Left ventricle myocardium inferior (tissue), 1 donor: ENCODE data around the gene COMMD1. TPM values are rescaled to one million over a fixed set of nuclear protein-coding genes. Genes with fewer than 3 reads are reported as not detected.

Source experiments
- DNase-seq: peaks from one replicate; pipeline ENCODE4 v3.0.0-alpha.2; 2020
- H3K27ac ChIP-seq: fragments of 200-600 bp; replicated peaks from 2 replicates; pipeline ENCODE4 v1.8.0; 2021
- H3K27me3 ChIP-seq: fragments of 200-600 bp; 2 replicates; pipeline ENCODE4 v1.8.0; 2021; ENCODE audit warnings: low read depth
- H3K36me3 ChIP-seq: fragments of 200-600 bp; 2 replicates; pipeline ENCODE4 v1.8.0; 2021
- H3K4me1 ChIP-seq: fragments of 200-600 bp; 2 replicates; pipeline ENCODE4 v1.8.0; 2021
- H3K4me3 ChIP-seq: fragments of 200-600 bp; 2 replicates; pipeline ENCODE4 v1.8.0; 2021; ENCODE audit warnings: mild to moderate bottlenecking, moderate library complexity
- H3K9me3 ChIP-seq: fragments of 200-600 bp; replicated peaks from 2 replicates; pipeline ENCODE4 v1.8.0; 2021
- intact Hi-C: fragments of 100-400 bp; cut with micrococcal nuclease; formaldehyde crosslinking; loops from one replicate; pipeline ENCODE4 v1.11.0; 2022
- total RNA-seq: library from RNA; stranded (reverse); fragmentation: NEBNext Ultra II Directional; extraction: Animal tissue kit (Norgen Biotek cat#: 25700); gene quantifications from one replicate; pipeline ENCODE4 v1.2.1, GENCODE V29; 2021
- TF ChIP-seq, protein P1 (sequence below): fragments of 200-600 bp; IDR thresholded peaks from 2 replicates; pipeline ENCODE4 v1.8.0; 2021; ENCODE audit warnings: antibody characterized with exemption, mild to moderate bottlenecking, borderline replicate concordance
- donor health status: DM: no; HTN: yes; CAD: no; lungs with severe emphysema.

Gene COMMD1
- total RNA-seq, 1 donor from 2014 or later = 63.7 TPM

DNA sequence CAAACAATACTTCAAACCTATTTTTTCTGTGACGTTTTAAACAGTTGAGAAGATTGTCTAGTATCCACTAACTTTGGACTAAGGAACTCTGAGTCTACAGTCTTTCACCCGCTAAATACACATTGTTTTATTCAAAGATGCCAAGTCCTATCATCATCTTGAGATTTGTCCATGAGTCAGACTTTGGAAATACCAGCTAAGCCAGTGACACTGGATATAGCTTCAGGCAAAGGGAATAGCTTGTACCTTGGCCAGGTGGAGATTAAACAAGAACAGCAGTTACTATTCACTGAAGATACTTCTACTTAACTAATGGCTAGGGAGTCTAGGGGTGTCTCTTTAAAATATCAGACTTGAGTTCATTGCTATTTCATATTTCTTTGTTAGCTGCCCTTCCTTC lies 137.5 kb downstream of the COMMD1 start:
- peaks cover 11% of the 10 kb centered on the region for H3K9me3 ChIP-seq
- no peak for DNase-seq
- TF ChIP-seq, protein P1, sequence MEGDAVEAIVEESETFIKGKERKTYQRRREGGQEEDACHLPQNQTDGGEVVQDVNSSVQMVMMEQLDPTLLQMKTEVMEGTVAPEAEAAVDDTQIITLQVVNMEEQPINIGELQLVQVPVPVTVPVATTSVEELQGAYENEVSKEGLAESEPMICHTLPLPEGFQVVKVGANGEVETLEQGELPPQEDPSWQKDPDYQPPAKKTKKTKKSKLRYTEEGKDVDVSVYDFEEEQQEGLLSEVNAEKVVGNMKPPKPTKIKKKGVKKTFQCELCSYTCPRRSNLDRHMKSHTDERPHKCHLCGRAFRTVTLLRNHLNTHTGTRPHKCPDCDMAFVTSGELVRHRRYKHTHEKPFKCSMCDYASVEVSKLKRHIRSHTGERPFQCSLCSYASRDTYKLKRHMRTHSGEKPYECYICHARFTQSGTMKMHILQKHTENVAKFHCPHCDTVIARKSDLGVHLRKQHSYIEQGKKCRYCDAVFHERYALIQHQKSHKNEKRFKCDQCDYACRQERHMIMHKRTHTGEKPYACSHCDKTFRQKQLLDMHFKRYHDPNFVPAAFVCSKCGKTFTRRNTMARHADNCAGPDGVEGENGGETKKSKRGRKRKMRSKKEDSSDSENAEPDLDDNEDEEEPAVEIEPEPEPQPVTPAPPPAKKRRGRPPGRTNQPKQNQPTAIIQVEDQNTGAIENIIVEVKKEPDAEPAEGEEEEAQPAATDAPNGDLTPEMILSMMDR = no peak
- H3K27ac ChIP-seq = no peak overlapping the region
- peaks cover 4% of the 10 kb centered on the region for H3K36me3 ChIP-seq
- no peaks in the 10 kb centered on the region for H3K27me3 ChIP-seq
- peaks cover 4% of the 10 kb centered on the region for H3K4me1 ChIP-seq
- intact Hi-C loops = loop anchor here (5.0 kb wide), 1 partner anchor 274 kb away; no protein-coding TSS in a partner anchor
- no peak overlapping the region for H3K4me3 ChIP-seq

DNA sequence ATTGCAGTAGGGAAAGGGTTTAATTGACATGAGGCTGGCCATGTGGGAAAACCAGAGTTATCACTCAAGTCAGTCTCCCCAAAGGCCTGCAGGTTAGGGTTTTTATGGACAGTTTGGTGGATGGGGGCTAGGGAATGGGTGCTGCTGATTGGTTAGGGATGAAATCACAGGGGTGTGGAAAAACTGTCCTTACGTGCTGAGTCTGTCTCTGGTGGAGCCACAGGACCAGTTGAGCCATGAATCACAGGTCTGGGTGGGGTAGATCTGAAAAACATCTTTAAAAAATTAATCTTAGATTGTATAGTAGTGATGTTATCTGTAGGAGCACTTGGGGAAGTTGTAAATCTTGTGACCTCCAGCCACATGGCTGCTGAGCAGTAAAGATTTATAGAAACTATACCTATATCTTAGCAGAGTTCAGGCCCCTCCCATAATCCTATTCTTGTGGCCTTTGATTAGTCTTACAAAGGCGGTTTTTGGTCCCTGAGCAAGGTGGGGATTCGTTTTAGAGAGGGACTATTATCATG lies 139.6 kb downstream of the COMMD1 start:
- H3K9me3 ChIP-seq = peaks cover 11% of the 10 kb centered on the region
- peaks cover 4% of the 10 kb centered on the region for H3K36me3 ChIP-seq
- no peak overlapping the region for H3K27ac ChIP-seq
- no peak for DNase-seq
- H3K27me3 ChIP-seq = no peaks in the 10 kb centered on the region
- H3K4me1 ChIP-seq = peaks cover 2% of the 10 kb centered on the region
- intact Hi-C loops = no loop called here
- TF ChIP-seq, protein P1 = no peak
- H3K4me3 ChIP-seq = no peak overlapping the region

DNA sequence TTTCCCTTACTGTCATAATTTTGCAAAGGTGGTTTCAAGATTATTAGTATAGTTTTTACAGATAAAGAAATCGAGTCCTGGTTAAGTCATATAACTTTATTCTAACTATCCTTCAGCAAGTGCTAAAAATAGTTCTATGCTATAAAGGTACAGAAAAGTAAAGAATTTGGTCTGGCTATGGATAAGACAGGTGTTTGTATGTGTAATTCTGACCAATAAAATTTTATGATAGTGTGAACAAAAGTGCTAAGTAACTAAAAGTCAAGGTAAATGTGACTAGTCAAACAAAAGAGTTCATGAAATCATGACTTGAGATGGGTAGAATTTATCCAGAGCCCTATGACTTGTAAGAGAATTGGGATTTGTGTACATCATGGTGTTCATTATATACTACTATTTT lies 140.7 kb downstream of the COMMD1 start:
- peaks cover 4% of the 10 kb centered on the region for H3K36me3 ChIP-seq
- H3K27ac ChIP-seq = no peak overlapping the region
- peaks cover 11% of the 10 kb centered on the region for H3K9me3 ChIP-seq
- TF ChIP-seq, protein P1 = no peak
- intact Hi-C loops = no loop called here
- H3K4me1 ChIP-seq = peaks cover 12% of the 10 kb centered on the region
- no peak for DNase-seq
- H3K27me3 ChIP-seq = no peaks in the 10 kb centered on the region
- no peak overlapping the region for H3K4me3 ChIP-seq

DNA sequence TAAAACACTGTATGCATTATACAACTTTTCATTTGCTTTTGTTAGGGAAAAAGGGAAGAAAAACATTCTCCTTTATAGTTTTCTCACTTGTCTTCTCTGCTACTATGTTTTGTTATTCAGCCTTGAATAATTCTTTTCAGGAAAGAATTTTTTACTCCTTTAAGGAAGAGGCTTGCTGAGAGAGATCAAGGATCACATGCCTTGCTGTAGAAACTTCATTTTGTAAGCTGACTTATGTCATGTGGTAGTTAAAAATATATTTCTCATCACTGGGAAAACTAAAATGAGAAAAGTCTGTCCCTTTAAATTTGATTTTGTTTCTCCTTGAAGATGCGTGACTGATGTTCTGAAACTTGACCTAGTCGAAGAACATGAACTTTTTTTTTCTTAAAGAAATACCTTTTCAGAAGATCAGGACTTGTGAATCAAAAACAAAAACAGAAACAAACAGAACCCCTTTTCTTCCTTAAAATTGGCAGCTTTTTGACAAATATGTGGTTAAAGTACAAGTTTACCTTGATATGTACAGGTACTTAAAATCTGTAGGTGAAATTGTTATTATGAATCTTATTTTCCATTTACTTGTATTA lies 145.1 kb downstream of the COMMD1 start:
- DNase-seq = no peak
- H3K27ac ChIP-seq = no peak overlapping the region
- peaks cover under 1% of the 10 kb centered on the region for H3K9me3 ChIP-seq
- peaks cover 30% of the 10 kb centered on the region for H3K4me1 ChIP-seq
- no peaks in the 10 kb centered on the region for H3K36me3 ChIP-seq
- intact Hi-C loops = no loop called here
- TF ChIP-seq, protein P1 = no peak
- H3K27me3 ChIP-seq = no peaks in the 10 kb centered on the region
- no peak overlapping the region for H3K4me3 ChIP-seq

DNA sequence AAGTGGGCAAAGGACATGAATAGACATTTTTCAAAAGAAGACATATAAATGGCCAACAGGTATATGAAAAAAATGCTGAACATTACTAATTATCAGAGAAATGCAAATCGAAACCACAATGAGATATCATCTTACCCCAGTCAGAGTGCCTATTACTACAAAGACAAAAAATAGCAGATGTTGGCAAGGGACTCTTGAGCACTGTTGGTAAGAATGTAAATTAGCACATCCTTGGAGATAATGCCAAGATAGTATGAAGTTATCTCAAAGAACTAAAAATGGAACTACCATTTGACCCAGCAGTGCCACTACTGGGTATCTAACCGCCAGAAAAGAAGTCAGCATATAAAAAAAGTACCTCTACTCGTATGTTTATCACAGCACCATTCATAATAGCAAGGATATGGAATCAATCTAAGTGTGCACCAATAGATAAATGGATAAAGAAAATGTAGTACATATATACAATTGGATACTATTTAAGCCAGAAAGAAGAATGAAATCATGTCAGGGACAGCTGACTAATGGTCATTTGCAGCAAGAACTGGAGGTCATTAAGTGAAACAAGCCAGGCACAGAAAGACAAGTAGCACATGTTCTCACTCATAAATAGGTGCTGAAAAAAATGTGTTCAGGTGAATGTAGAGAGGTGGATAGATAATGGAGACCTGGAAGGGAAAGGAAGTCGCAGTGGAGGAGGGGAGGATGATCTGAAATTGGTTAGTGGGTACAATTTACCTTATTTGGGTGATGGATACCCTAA lies 148.7 kb downstream of the COMMD1 start:
- H3K4me1 ChIP-seq = peaks cover 35% of the 10 kb centered on the region
- TF ChIP-seq, protein P1 = no peak

More for the DNA sequence above, 148.7 kb downstream of the COMMD1 start:
- Histone ChIP-seq H3K27me3 (no peaks in the 10 kb centered on the region), H3K27ac (no peak overlapping the region), H3K4me3 (no peak overlapping the region), H3K36me3 (no peaks in the 10 kb centered on the region), H3K9me3 (no peaks in the 10 kb centered on the region)
- intact Hi-C loops = no loop called here
- DNase-seq = no peak
